IgD-negative memory B cell (primary cell): ENCODE data around the gene CSGALNACT2. TPM values are rescaled to one million over a fixed set of nuclear protein-coding genes. Genes with fewer than 3 reads are reported as not detected.

Experiments used
- H3K27ac Mint-ChIP-seq, 3 donors: one replicate each; pipeline ENCODE4 v1.8.0; 2020 to 2022; ENCODE audit warnings: mild to moderate bottlenecking in 3 of 3, mixed read lengths in 3 of 3, moderate library complexity in 1 of 3
- H3K27me3 Mint-ChIP-seq: one replicate; pipeline ENCODE4 v1.8.0; 2021; ENCODE audit warnings: mixed read lengths
- H3K36me3 Mint-ChIP-seq: one replicate; pipeline ENCODE4 v1.8.0; 2020; ENCODE audit warnings: mild to moderate bottlenecking, mixed read lengths
- H3K4me1 Mint-ChIP-seq, 3 donors: one replicate each; pipeline ENCODE4 v1.8.0; 2020 to 2022; ENCODE audit warnings: mixed read lengths in 3 of 3, mild to moderate bottlenecking in 1 of 3
- H3K4me3 Mint-ChIP-seq, 4 donors: one replicate each; pipeline ENCODE4 v1.8.0; 2020 to 2022; ENCODE audit warnings: mild to moderate bottlenecking in 4 of 4, mixed read lengths in 4 of 4, moderate library complexity in 3 of 4
- H3K9me3 Mint-ChIP-seq, 3 donors: one replicate each; pipeline ENCODE4 v1.8.0; 2020 to 2021; ENCODE audit warnings: mixed read lengths in 3 of 3, mild to moderate bottlenecking in 1 of 3
- polyA plus RNA-seq: library from polyadenylated mRNA; unstranded; fragments of 300-500 nt; fragmentation: Illumina TruSeq; gene quantifications from one replicate; pipeline ENCODE4 v1.2.3, GENCODE V29; 2021

The CSGALNACT2 gene
- polyA plus RNA-seq, 1 donor from 2014 or later: 12.2 TPM

GRCh38 chr10:43199684-43200537, 61.7 kb downstream of the CSGALNACT2 start:
- H3K36me3 Mint-ChIP-seq: peaks cover 2% of the 10 kb centered on the region
- H3K27me3 Mint-ChIP-seq: peaks cover 1% of the 10 kb centered on the region
- H3K9me3 Mint-ChIP-seq: no peaks in the 10 kb centered on the region
- no peak overlapping the region for H3K4me3 Mint-ChIP-seq
- H3K4me1 Mint-ChIP-seq: peaks cover 0 to 5% (median 0%) of the 10 kb centered on the region in 3 donors
- H3K27ac Mint-ChIP-seq: no peak overlapping the region

GRCh38 chr10:43200538-43201390, 62.5 kb downstream of the CSGALNACT2 start:
- H3K27me3 Mint-ChIP-seq: peaks cover 1% of the 10 kb centered on the region
- peak overlapping the region in 3 of 4 donors; percentile 12 to 76 (median 43) for H3K4me3 Mint-ChIP-seq
- peaks cover 2% of the 10 kb centered on the region for H3K36me3 Mint-ChIP-seq
- peaks cover 0 to 7% (median 0%) of the 10 kb centered on the region in 3 donors for H3K4me1 Mint-ChIP-seq
- H3K9me3 Mint-ChIP-seq: no peaks in the 10 kb centered on the region
- H3K27ac Mint-ChIP-seq: no peak overlapping the region

GRCh38 chr10:43201545-43202131, 63.4 kb downstream of the CSGALNACT2 start:
- Mint-ChIP-seq H3K27ac (no peak overlapping the region), H3K36me3 (peaks cover 2% of the 10 kb centered on the region), H3K9me3 (no peaks in the 10 kb centered on the region), H3K4me1 (peaks cover 0 to 7% (median 0%) of the 10 kb centered on the region in 3 donors), H3K4me3 (peak overlapping the region; percentile 76 to 93 (median 84)), H3K27me3 (peaks cover 1% of the 10 kb centered on the region)

- peaks cover 0 to 7% (median 0%) of the 10 kb centered on the region in 3 donors for H3K4me1 Mint-ChIP-seq
- no peaks in the 10 kb centered on the region for H3K9me3 Mint-ChIP-seq
- peak overlapping the region; percentile 65 to 93 (median 84) for H3K4me3 Mint-ChIP-seq
- H3K27ac Mint-ChIP-seq: no peak overlapping the region
- peaks cover 2% of the 10 kb centered on the region for H3K36me3 Mint-ChIP-seq
- H3K27me3 Mint-ChIP-seq: peaks cover 1% of the 10 kb centered on the region
Measured at GRCh38 chr10:43202224-43202656, 64.0 kb downstream of the CSGALNACT2 start.

GRCh38 chr10:43202657-43203447, 64.6 kb downstream of the CSGALNACT2 start:
- Mint-ChIP-seq H3K4me1 (peaks cover 0 to 7% (median 0%) of the 10 kb centered on the region in 3 donors), H3K27me3 (peaks cover 1% of the 10 kb centered on the region), H3K27ac (no peak overlapping the region), H3K36me3 (no peaks in the 10 kb centered on the region), H3K9me3 (no peaks in the 10 kb centered on the region), H3K4me3 (peak overlapping the region in 3 of 4 donors; percentile 82 to 93 (median 87))

- H3K27ac Mint-ChIP-seq: no peak overlapping the region
- peaks cover 0 to 7% (median 0%) of the 10 kb centered on the region in 3 donors for H3K4me1 Mint-ChIP-seq
- H3K4me3 Mint-ChIP-seq: peak overlapping the region in 3 of 4 donors; percentile 12 to 65 (median 55)
- H3K9me3 Mint-ChIP-seq: no peaks in the 10 kb centered on the region
- H3K27me3 Mint-ChIP-seq: no peaks in the 10 kb centered on the region
- no peaks in the 10 kb centered on the region for H3K36me3 Mint-ChIP-seq
Measured at GRCh38 chr10:43203448-43204041, 65.3 kb downstream of the CSGALNACT2 start.

GRCh38 chr10:43204042-43204942, 66.0 kb downstream of the CSGALNACT2 start:
- H3K4me1 Mint-ChIP-seq: peaks cover 0 to 7% (median 0%) of the 10 kb centered on the region in 3 donors
- H3K36me3 Mint-ChIP-seq: no peaks in the 10 kb centered on the region
- H3K27me3 Mint-ChIP-seq: no peaks in the 10 kb centered on the region
- no peak overlapping the region for H3K27ac Mint-ChIP-seq
- peak overlapping the region in 3 of 4 donors; percentile 12 to 73 (median 68) for H3K4me3 Mint-ChIP-seq
- H3K9me3 Mint-ChIP-seq: no peaks in the 10 kb centered on the region

GRCh38 chr10:43204943-43205671, 66.9 kb downstream of the CSGALNACT2 start:
- Mint-ChIP-seq H3K27me3 (no peaks in the 10 kb centered on the region), H3K27ac (peak overlapping the region in 1 of 3 donors; percentile 10), H3K4me1 (peaks cover 0 to 7% (median 0%) of the 10 kb centered on the region in 3 donors), H3K9me3 (no peaks in the 10 kb centered on the region), H3K36me3 (no peaks in the 10 kb centered on the region), H3K4me3 (peak overlapping the region in 1 of 4 donors; percentile 19)

GRCh38 chr10:43205681-43206390, 67.6 kb downstream of the CSGALNACT2 start:
- H3K27me3 Mint-ChIP-seq: no peaks in the 10 kb centered on the region
- H3K27ac Mint-ChIP-seq: peak overlapping the region in 1 of 3 donors; percentile 43

GRCh38 chr10:43206391-43207235, 68.4 kb downstream of the CSGALNACT2 start:
- Mint-ChIP-seq H3K4me3 (no peak overlapping the region), H3K36me3 (no peaks in the 10 kb centered on the region), H3K4me1 (peaks cover 0 to 7% (median 0%) of the 10 kb centered on the region in 3 donors), H3K27me3 (no peaks in the 10 kb centered on the region), H3K9me3 (no peaks in the 10 kb centered on the region), H3K27ac (peak overlapping the region in 1 of 3 donors; percentile 43)

More at GRCh38 chr10:43205681-43206390, 67.6 kb downstream of the CSGALNACT2 start:
- Mint-ChIP-seq H3K4me1 (peaks cover 0 to 7% (median 0%) of the 10 kb centered on the region in 3 donors), H3K9me3 (no peaks in the 10 kb centered on the region), H3K36me3 (no peaks in the 10 kb centered on the region), H3K4me3 (no peak overlapping the region)
